ENCODE measurements around the gene DPYD.
A peak's percentile ranks its signal among the peaks of the same experiment; 100 is the strongest.

DPYD gene

GRCh38 chr1:97632776-97633175 is 288.1 kb downstream of the DPYD start:
- no peak for DNase-seq (ENCODE audit: extremely low spot score)
- TF ChIP-seq FOXA1 (IDR thresholded peaks at IDR 0.05) (no peak), PKNOX1 (IDR thresholded peaks at IDR 0.05) (no peak), TARDBP (IDR thresholded peaks at IDR 0.05) (no peak), ELF4 (IDR thresholded peaks at IDR 0.05) (no peak), CTBP1 (IDR thresholded peaks at IDR 0.05; ENCODE audit: borderline replicate concordance) (no peak), FOXM1 (IDR thresholded peaks at IDR 0.05; ENCODE audit: borderline replicate concordance) (no peak)
- CTCF ChIA-PET: no interaction called here
- POLR2A ChIA-PET: no interaction called here

- POLR2A ChIA-PET: no interaction called here
- peak; percentile 69 for TF ChIP-seq PKNOX1 (IDR thresholded peaks at IDR 0.05)
- no peak for TF ChIP-seq FOXK2 (IDR thresholded peaks at IDR 0.05)
Observed at GRCh38 chr1:97632075-97632474, 288.8 kb downstream of the DPYD start.

GRCh38 chr1:97630948-97631347 is 289.9 kb downstream of the DPYD start:
- ChIA-PET CTCF (no interaction called here), POLR2A (no interaction called here)
- peak; percentile 30 for DNase-seq (ENCODE audit: extremely low spot score)
- no peak for TF ChIP-seq ARNT (IDR thresholded peaks at IDR 0.05)
- no peak for TF ChIP-seq FOXA1 (IDR thresholded peaks at IDR 0.05)
- no peak for TF ChIP-seq TARDBP (IDR thresholded peaks at IDR 0.05)
- TF ChIP-seq HDGF (IDR thresholded peaks at IDR 0.05; ENCODE audit: borderline replicate concordance): no peak
- TF ChIP-seq FOXK2 (IDR thresholded peaks at IDR 0.05): no peak
- TF ChIP-seq FOXM1 (IDR thresholded peaks at IDR 0.05; ENCODE audit: borderline replicate concordance): no peak
- no peak for TF ChIP-seq ZNF384 (IDR thresholded peaks at IDR 0.05)
- TF ChIP-seq NFRKB (IDR thresholded peaks at IDR 0.05): no peak
- TF ChIP-seq SUZ12 (IDR thresholded peaks at IDR 0.05): no peak
- no peak for TF ChIP-seq LEF1 (IDR thresholded peaks at IDR 0.05; ENCODE audit: borderline replicate concordance)
- TF ChIP-seq L3MBTL2 (conservative IDR thresholded peaks at IDR 0.05): no peak

More at GRCh38 chr1:97632075-97632474, 288.8 kb downstream of the DPYD start:
- DNase-seq (ENCODE audit: extremely low spot score): peak; percentile 53
- CTCF ChIA-PET: no interaction called here

- CTCF ChIA-PET: interaction anchor here (1.0 kb wide), 1 partner anchor 21 kb away, joined by 3 read pairs; no protein-coding TSS in a partner anchor
- DNase-seq (ENCODE audit: extremely low spot score): no peak
- no peak for TF ChIP-seq ARNT (IDR thresholded peaks at IDR 0.05)
- no peak for TF ChIP-seq SP1 (IDR thresholded peaks at IDR 0.05)
- TF ChIP-seq ZNF384 (IDR thresholded peaks at IDR 0.05): no peak
- TF ChIP-seq LEF1 (IDR thresholded peaks at IDR 0.05; ENCODE audit: borderline replicate concordance): no peak
- no peak for TF ChIP-seq FOXK2 (IDR thresholded peaks at IDR 0.05)
- TF ChIP-seq ELF4 (IDR thresholded peaks at IDR 0.05): no peak
- POLR2A ChIA-PET: no interaction called here
Observed at GRCh38 chr1:97630281-97630680, 290.6 kb downstream of the DPYD start.

- ChIA-PET POLR2A (no interaction called here), CTCF (no interaction called here)
- TF ChIP-seq CTBP1 (IDR thresholded peaks at IDR 0.05; ENCODE audit: borderline replicate concordance) (no peak), PKNOX1 (IDR thresholded peaks at IDR 0.05) (no peak), HDGF (IDR thresholded peaks at IDR 0.05; ENCODE audit: borderline replicate concordance) (no peak), LEF1 (IDR thresholded peaks at IDR 0.05; ENCODE audit: borderline replicate concordance) (no peak), NFRKB (IDR thresholded peaks at IDR 0.05) (no peak), SUZ12 (IDR thresholded peaks at IDR 0.05) (no peak), L3MBTL2 (conservative IDR thresholded peaks at IDR 0.05) (no peak), ELF4 (IDR thresholded peaks at IDR 0.05) (no peak), TARDBP (IDR thresholded peaks at IDR 0.05) (no peak), SP1 (IDR thresholded peaks at IDR 0.05) (no peak), ARNT (IDR thresholded peaks at IDR 0.05) (no peak), BHLHE40 (IDR thresholded peaks at IDR 0.05; ENCODE audit: borderline replicate concordance) (no peak), FOXK2 (IDR thresholded peaks at IDR 0.05) (no peak), ZNF384 (IDR thresholded peaks at IDR 0.05) (no peak), FOXM1 (IDR thresholded peaks at IDR 0.05; ENCODE audit: borderline replicate concordance) (no peak), FOXA1 (IDR thresholded peaks at IDR 0.05) (no peak)
- DNase-seq (ENCODE audit: extremely low spot score): no peak
Observed at GRCh38 chr1:97623220-97623619, 297.6 kb downstream of the DPYD start.

- CTCF ChIA-PET: no interaction called here
- POLR2A ChIA-PET: no interaction called here
- TF ChIP-seq NFRKB (IDR thresholded peaks at IDR 0.05): no peak
- no peak for TF ChIP-seq ELF4 (IDR thresholded peaks at IDR 0.05)
- no peak for TF ChIP-seq HDGF (IDR thresholded peaks at IDR 0.05; ENCODE audit: borderline replicate concordance)
- no peak for TF ChIP-seq SP1 (IDR thresholded peaks at IDR 0.05)
- TF ChIP-seq BHLHE40 (IDR thresholded peaks at IDR 0.05; ENCODE audit: borderline replicate concordance): no peak
- no peak for TF ChIP-seq TARDBP (IDR thresholded peaks at IDR 0.05)
- TF ChIP-seq ARNT (IDR thresholded peaks at IDR 0.05): no peak
- no peak for TF ChIP-seq FOXA1 (IDR thresholded peaks at IDR 0.05)
- no peak for TF ChIP-seq FOXK2 (IDR thresholded peaks at IDR 0.05)
- TF ChIP-seq FOXM1 (IDR thresholded peaks at IDR 0.05; ENCODE audit: borderline replicate concordance): no peak
- TF ChIP-seq CTBP1 (IDR thresholded peaks at IDR 0.05; ENCODE audit: borderline replicate concordance): no peak
- no peak for TF ChIP-seq SUZ12 (IDR thresholded peaks at IDR 0.05)
- TF ChIP-seq L3MBTL2 (conservative IDR thresholded peaks at IDR 0.05): no peak
- no peak for TF ChIP-seq PKNOX1 (IDR thresholded peaks at IDR 0.05)
- no peak for TF ChIP-seq LEF1 (IDR thresholded peaks at IDR 0.05; ENCODE audit: borderline replicate concordance)
- TF ChIP-seq ZNF384 (IDR thresholded peaks at IDR 0.05): no peak
- no peak for DNase-seq (ENCODE audit: extremely low spot score)
Observed at GRCh38 chr1:97621955-97622354, 298.9 kb downstream of the DPYD start.

All from HEK293T (cell line).